ENCODE measurements around the gene MTSS2.

Gene MTSS2

GRCh38 chr16:70728150-70728549 is 42.3 kb upstream of the MTSS2 start:
- H3K4me2 ChIP-seq (ENCODE audit: low read depth, low read length, poor library complexity, severe bottlenecking): no peak overlapping the region
- TF ChIP-seq CTCF (IDR thresholded peaks at IDR 0.05; ENCODE audit: insufficient read depth, low read length, poor library complexity, severe bottlenecking): no peak
- TF ChIP-seq EZH2phosphoT487 (conservative IDR thresholded peaks at IDR 0.05; ENCODE audit: low read length): no peak
- H3K27ac ChIP-seq (ENCODE audit: low read depth, low read length): no peak overlapping the region
- no peaks in the 10 kb centered on the region for H3K9me2 ChIP-seq (replicated peaks; ENCODE audit: insufficient read depth, low read length)
- no peak overlapping the region for H2AFZ ChIP-seq (ENCODE audit: low read depth, low read length, severe bottlenecking)
- no peaks in the 10 kb centered on the region for H3K9me3 ChIP-seq (ENCODE audit: insufficient read depth, low read length)
- no peak overlapping the region for H3K4me3 ChIP-seq (ENCODE audit: insufficient read depth, low read length, poor library complexity, severe bottlenecking)
- H3F3A ChIP-seq (ENCODE audit: insufficient read depth): no peaks in the 10 kb centered on the region
- H3K79me2 ChIP-seq (ENCODE audit: insufficient read depth, low read length): no peaks in the 10 kb centered on the region
- no peaks in the 10 kb centered on the region for H3K36me3 ChIP-seq (ENCODE audit: low read length)
- H3K9ac ChIP-seq (ENCODE audit: low read length): no peak overlapping the region
- H4K20me1 ChIP-seq (ENCODE audit: low read depth, low read length): no peaks in the 10 kb centered on the region
- H3K27me3 ChIP-seq (ENCODE audit: low read length): no peaks in the 10 kb centered on the region

DNA sequence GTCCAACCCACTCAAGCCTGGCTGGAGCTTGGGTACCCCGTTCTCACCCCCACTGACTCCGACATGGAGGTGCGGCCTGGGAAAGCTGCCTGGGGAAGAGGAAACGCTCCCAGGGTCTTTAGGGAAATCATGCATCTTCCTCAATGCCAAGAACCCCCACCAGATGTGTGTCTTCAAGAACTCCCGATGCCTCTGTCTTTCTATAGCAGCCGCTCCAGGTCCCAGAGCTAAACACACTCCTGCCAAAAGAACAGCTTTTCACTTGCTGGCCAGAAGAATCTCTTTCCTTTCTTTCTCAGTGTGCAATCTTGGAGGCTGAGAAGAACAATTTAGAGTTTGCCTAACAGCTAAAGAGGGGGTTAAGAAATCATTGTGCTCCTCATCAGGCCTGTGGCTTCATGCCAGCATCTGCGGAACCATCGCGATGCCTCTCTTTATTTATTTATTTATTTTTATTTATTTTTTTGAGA is 41.1 kb upstream of the MTSS2 start:
- Histone ChIP-seq H4K20me1 (ENCODE audit: low read depth, low read length) (no peaks in the 10 kb centered on the region), H3K27me3 (ENCODE audit: low read length) (no peaks in the 10 kb centered on the region), H2AFZ (ENCODE audit: low read depth, low read length, severe bottlenecking) (no peak overlapping the region), H3K79me2 (ENCODE audit: insufficient read depth, low read length) (no peaks in the 10 kb centered on the region), H3K9ac (ENCODE audit: low read length) (no peak overlapping the region), H3K27ac (ENCODE audit: low read depth, low read length) (no peak overlapping the region), H3K4me2 (ENCODE audit: low read depth, low read length, poor library complexity, severe bottlenecking) (no peak overlapping the region), H3K4me3 (ENCODE audit: insufficient read depth, low read length, poor library complexity, severe bottlenecking) (no peak overlapping the region), H3F3A (ENCODE audit: insufficient read depth) (no peaks in the 10 kb centered on the region), H3K9me3 (ENCODE audit: insufficient read depth, low read length) (no peaks in the 10 kb centered on the region), H3K36me3 (ENCODE audit: low read length) (no peaks in the 10 kb centered on the region), H3K9me2 (replicated peaks; ENCODE audit: insufficient read depth, low read length) (no peaks in the 10 kb centered on the region)
- TF ChIP-seq CTCF (IDR thresholded peaks at IDR 0.05; ENCODE audit: insufficient read depth, low read length, poor library complexity, severe bottlenecking) (no peak), EZH2phosphoT487 (conservative IDR thresholded peaks at IDR 0.05; ENCODE audit: low read length) (no peak)

DNA sequence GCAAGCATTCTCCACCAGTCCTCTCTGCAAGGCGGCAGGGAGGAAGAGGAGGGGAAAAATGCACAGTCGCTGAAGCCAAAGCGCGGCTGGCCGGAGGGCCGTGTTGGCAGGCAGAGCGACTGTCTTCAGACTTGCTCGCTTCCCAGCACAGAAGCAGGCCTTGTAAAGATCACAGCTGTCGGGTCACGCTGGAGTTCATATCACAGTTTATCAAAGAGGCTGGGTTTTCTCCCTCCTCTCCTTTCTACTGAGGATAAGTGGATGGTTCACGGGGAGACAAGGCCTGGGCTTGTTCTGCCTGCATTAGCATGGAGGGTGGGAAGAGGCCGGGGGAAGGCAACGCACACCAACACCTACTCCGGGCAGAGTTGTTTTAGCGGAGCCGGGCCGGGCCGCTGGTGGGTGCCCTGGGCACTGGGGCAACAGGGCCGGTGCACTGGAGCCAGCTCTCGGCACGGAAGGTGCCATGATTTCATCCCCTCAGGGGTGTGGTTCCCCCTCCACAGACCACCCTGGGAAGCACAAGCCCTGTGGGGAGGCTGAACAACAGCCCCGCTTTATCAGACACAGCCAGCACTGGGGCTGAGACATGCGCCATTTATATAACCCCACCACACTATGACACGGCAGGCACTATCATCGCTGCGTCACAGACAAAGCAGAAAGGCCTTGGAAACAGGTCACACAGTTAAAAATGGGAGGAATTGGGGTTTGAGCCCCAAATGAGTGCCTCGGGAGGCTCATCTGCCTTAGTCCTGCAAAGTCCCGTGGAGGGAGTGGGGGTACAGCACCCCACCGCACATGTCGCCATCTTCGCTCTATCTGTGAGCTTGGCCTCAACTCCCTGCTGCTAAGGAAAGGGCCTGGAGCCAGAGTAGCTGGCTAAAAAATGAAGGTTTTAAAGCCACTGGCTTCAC is 40.3 kb upstream of the MTSS2 start:
- Histone ChIP-seq H3K9me3 (ENCODE audit: insufficient read depth, low read length) (no peaks in the 10 kb centered on the region), H3K27ac (ENCODE audit: low read depth, low read length) (no peak overlapping the region), H4K20me1 (ENCODE audit: low read depth, low read length) (no peaks in the 10 kb centered on the region), H3F3A (ENCODE audit: insufficient read depth) (no peaks in the 10 kb centered on the region), H3K4me3 (ENCODE audit: insufficient read depth, low read length, poor library complexity, severe bottlenecking) (no peak overlapping the region), H3K9ac (ENCODE audit: low read length) (no peak overlapping the region), H3K79me2 (ENCODE audit: insufficient read depth, low read length) (no peaks in the 10 kb centered on the region), H2AFZ (ENCODE audit: low read depth, low read length, severe bottlenecking) (no peak overlapping the region), H3K4me2 (ENCODE audit: low read depth, low read length, poor library complexity, severe bottlenecking) (no peak overlapping the region), H3K36me3 (ENCODE audit: low read length) (no peaks in the 10 kb centered on the region), H3K9me2 (replicated peaks; ENCODE audit: insufficient read depth, low read length) (no peaks in the 10 kb centered on the region), H3K27me3 (ENCODE audit: low read length) (no peaks in the 10 kb centered on the region)
- TF ChIP-seq EZH2phosphoT487 (conservative IDR thresholded peaks at IDR 0.05; ENCODE audit: low read length) (no peak), CTCF (IDR thresholded peaks at IDR 0.05; ENCODE audit: insufficient read depth, low read length, poor library complexity, severe bottlenecking) (no peak)
